IPS DF 4.7 (cell line): ENCODE measurements around the gene SMIM35.

Experiments used
- DNase-seq: peaks from one replicate; pipeline ENCODE4 v3.0.0-alpha.2; 2013; ENCODE audit warnings: low spot score; ENCODE audit errors: extremely low read depth

SMIM35 gene

DNA sequence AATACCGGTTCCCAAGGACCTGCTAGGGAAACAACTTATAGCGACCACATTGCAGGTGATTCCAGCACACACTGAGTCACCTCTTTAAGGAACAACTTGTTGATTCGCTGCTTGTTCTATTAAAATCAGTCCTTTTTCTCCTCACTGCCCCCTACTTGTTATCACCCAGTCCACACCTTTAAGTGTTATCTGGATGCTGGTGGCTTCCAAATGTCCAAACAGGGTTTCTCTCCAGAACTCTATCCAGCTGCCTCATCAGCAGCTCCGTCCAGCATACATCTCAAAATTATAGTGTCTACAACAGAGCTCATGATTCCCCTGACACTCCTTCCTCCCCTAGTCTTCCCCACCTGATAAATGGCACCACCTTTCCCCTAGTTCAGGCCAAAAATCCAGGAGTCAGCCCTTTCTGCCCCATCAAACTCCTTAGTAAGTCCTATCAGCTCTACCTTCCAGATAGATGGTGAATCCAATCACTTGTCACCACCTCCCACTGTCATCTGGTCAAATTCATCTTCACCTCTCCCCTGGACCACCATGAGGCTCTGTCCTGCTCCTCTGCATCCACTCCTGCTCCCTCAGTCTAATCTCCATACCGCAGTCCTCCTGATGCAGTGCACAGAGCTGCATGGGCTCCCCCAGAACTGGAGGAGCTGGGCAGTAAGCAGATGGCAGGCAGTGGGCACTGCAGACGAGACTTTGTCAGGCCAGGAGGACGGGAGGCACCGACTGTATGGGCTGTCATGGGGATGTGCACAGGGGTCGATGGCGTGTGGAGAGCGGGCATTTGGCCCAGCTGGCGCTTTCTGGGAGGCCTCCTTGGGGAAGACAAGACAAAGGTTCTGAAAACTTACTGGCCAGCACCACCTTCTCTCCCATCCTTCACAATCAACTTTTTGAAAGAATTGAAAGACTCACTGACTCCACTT, 81.3 kb downstream of the SMIM35 start:
- DNase-seq: no peak

DNA sequence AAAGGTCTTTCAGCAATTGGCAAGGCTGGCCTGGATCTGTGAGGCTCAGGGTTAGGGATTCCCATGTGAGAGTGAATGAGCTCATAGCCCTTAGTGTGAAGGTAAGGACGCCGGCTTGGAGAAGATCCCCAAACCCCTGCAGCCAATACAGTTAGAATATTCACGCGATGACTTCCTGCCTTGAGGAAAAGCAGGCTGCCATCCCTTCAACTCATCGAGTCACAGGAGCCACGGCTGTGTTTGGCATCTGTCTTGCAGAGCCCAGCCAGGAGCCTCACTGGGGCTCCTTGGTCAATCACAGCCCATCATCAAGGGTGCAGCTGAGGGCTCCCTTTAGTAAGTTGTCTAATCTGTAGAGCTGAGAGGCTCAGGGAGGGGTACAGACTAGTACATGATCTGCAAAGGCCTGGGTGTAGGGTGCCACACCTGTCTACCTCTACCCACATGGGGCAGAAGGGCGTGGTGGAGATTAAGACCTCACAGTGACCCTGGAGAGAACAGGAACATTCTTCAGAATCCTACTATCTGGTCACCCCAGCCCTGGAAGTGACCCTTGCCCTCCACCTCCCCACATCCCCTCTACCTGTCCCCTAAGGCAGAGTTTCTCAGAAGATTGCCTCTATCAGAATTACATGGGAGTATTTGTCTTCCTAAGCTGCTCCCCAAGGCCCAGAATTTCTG, 82.1 kb downstream of the SMIM35 start:
- DNase-seq: no peak

DNA sequence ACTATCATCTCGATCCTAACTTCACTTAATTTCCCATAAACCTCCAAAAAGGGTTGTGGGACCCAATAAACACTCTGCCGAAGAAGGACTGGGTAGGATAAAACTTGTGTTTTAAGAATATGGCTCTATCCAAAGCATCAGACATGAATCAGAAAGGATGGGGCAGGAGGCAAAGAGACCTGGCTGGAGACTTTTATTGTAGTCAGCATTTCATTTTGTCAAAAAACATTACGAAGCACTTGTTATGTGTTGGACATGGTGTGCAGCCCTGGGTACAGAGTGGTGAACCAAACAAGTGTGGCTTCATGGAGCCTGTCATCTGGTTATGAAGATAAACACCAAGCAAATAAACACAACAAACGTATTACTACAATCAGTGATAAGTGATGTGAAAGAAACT, 83.3 kb downstream of the SMIM35 start:
- no peak for DNase-seq

DNA sequence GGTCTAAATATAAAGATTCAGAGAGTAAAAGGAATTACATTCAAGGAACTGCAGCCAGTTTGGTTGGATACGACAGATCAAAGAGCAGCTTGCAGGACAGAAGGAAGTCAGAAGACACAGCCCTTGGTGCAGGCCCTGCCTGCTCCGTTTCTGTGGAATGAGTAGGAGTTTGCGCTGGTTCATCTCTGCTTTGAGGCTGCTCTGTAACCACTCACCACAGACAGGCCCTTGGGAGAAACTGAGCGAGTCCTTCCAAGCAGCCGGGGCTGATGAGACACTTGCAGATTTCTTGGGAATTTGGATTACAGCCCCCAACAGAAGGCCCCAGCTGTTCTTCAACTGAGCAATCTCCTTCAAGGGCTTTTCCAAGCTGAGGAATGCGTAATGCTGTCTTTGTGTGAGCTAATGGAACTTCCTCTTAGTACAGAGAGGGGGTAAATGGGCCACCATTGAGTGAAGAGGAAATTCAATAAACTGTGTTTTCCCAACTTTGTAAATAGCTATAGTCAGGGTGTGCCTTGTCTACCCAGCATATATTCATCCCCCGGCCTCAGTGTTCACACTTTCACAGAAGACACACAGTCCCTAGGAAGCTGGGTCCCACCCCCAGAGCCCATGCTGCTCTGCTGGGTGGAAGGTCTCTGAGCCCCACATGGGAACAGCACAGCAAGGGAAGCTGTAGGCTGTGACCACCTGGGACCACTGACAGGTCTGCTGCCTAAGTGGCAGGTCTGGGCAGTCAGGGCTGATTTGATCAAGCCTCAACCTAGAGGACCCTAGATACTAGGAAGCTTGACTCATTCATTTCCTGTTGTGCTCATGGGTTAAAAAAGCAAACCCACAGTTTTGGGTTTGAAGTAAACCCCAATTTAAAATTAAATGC, 84.0 kb downstream of the SMIM35 start:
- DNase-seq: no peak

DNA sequence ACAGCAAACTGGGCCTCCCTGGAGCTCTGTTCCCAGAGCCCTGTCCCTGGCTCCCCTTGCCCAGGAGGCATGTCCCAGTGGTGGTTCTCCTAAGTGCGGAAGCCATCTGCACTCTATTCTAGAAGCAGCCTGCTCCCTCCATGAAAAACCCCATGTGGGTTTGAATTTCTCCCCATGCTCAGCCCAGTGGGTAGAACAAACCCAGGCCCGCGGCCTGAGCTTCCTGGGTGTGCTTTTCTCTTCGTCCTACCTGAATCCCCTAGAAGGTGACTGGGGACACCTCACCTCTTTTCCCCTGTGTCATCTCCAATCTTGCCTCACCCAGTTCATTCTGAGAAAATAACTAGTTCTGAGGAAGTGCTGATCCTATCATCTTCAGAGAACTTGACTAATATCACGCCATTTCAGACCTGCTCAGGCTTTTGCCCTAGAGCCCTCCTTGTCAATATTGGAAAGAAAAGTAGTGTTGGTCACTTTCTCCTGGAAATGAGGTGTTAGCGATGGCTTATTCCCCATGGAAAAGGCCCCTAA, 84.7 kb downstream of the SMIM35 start:
- DNase-seq: no peak

DNA sequence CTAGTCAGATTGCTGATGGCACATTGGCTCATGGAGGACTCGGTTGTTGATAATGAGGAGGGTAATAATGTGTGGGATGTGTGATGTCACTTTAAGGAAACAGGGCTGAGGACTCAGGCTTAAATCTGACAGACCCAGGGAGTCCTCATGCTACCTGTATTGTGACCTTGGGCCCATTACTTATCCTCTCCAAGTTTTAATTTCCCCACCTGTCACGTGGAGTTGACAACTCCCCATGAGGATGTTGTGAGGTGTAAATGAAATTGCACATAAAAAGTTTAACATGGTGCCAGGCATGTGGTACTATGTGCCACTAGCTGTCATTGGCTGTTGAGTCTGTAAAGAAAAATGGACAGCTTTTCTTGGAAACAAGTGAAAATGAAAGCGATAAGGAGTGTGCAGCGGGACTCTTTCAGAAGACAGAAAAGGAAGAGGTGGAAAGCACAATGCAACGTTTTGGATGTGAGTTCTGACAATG, 85.2 kb downstream of the SMIM35 start:
- DNase-seq: no peak

DNA sequence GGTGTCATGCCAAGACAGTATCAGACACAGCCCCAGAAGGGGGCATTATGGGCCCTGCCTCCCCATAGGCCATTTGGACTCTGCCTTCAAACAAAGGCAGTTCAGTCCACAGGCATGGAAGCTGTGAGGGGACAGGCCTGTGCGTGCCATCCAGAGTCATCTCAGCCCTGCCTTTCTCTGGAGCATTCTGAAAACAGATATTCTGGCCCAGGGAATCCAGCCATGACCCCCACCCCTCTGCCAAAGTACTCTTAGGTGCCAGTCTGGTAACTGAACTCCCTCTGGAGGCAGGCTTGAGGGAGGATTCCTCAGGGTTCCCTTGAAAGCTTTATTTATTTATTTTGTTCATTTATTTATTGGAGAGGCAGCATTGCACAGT, 85.9 kb downstream of the SMIM35 start:
- no peak for DNase-seq

DNA sequence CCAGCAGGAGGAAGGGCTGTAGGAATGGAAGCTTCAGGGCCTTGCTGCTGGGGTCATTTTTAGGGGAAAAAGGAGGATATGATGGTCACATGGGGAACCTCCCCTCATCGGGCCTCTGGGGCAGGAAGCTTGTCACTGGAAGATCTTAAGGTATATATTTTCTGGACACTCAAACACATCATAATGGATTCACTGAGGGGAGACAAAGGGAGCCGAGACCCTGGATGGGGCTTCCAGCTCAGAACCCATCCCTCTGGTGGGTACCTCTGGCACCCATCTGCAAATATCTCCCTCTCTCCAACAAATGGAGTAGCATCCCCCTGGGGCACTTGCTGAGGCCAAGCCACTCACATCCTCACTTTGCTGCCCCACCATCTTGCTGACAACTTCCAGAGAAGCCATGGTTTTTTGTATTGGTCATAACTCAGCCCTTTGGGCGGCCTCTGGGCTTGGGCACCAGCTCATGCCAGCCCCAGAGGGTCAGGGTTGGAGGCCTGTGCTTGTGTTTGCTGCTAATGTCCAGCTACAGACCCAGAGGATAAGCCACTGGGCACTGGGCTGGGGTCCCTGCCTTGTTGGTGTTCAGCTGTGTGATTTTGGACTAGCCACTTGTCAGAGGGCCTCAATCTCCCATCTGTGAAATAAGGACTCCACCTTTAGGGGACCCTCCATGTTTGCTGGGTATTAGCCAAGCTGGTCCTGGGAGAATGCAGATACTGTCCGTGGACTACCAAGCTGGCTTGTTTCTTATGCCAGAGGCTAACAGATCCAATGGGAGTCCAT, 86.5 kb downstream of the SMIM35 start:
- no peak for DNase-seq

DNA sequence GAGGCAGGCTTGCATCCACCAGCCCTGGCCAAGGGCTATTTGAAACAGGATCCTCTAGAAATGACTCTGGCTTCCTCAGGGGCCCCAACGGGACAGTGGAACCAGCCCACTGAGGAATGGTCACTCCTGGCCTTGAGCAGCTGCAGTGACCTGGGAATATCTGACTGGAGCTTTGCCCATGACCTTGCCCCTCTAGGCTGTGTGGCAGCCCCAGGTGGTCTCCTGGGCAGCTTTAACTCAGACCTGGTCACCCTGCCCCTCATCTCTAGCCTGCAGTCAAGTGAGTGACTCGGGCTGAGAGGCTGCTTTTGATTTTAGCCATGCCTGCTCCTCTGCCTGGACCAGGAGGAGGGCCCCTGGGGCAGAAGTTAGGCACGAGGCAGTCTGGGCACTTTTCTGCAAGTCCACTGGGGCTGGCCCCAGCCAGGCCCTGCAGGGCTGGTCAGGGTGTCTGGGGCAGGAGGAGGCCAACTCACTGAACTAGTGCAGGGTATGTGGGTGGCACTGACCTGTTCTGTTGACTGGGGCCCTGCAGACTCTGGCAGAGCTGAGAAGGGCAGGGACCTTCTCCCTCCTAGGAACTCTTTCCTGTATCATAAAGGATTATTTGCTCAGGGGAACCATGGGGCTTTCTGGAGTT, 87.3 kb downstream of the SMIM35 start:
- no peak for DNase-seq

DNA sequence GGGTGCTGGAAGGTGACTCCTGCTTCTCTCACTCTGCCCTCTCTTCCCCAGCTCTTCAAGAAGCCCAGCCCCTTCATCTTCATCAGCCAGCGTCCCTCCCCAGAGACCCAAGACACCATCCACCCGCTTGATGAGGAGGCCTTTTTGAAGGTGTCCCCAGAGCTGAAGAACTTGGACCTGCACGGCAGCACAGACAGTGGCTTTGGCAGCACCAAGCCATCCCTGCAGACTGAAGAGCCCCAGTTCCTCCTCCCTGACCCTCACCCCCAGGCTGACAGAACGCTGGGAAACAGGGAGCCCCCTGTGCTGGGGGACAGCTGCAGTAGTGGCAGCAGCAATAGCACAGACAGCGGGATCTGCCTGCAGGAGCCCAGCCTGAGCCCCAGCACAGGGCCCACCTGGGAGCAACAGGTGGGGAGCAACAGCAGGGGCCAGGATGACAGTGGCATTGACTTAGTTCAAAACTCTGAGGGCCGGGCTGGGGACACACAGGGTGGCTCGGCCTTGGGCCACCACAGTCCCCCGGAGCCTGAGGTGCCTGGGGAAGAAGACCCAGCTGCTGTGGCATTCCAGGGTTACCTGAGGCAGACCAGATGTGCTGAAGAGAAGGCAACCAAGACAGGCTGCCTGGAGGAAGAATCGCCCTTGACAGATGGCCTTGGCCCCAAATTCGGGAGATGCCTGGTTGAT, 88.0 kb downstream of the SMIM35 start:
- no peak for DNase-seq

DNA sequence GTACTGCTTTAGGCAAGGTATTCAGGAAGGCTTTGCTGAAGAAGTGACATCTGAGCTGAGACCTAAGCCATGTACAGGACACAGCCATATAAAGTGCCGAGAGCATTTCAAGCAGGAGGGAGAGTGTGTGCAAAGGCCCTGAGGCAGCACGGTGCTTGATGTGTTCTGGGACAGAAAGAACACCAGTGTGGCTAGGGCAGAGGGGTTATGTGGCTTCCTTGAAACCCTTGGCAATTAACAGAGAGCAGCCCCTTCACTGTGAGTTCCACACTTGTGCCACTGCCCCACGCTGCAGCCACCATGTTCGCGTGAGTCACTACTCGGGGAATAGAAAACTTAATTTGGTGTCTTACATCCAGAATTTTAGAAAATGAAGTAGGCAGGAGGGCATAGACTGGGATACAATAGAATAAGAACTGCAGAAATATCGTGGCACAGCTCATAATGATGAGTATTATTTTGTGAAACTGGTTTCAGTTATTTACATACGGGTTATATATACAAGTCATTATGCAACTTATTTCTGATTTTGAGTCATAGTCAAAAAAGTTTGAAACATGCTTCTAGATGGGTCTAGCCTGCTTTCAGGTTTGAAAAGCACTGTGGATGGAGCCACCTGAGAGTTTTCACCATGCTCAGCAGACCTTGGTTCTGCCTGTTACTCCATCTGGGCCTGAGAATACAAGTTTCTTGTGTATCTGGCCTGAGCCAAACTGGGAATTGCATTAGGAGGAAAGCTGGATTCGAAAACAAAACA, 88.8 kb downstream of the SMIM35 start:
- no peak for DNase-seq

DNA sequence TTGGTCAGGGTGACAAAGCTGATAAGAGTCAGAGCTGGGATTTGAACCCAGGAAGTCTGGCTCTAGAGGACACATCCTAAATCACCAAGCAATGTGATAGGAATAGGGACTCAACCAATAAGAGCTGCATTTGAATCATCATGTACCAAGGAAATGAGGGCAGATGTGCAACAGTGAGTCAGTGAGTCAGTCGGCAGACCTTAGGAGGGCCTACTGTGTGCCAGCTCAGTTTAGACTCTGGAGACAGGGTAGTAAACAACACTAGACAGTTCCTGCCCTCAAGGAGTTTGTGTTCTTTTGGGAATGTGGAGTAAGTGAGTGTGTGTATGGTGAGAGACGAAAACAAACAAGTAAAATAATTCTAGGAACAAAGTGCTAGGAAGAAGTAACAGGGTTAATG, 89.4 kb downstream of the SMIM35 start:
- DNase-seq: no peak

DNA sequence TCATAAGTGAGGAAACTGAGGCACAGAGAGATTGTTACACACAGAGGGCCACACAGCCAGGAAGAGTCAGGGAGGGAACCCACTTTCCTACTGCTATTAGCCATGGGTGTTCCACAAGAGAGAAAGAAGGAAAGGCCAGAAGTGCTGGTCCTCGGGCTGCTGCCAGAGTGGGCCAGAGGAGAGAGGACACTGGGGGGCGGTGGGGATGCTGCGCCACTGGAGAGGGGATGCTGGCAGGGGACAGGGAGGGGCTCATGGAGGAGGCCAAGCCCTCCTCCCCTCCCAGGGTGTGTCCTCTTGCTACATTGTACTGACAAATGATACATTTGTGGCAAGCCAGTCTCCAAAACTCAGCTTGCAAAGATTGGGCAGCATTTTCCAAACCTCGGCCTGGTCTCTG, 90.7 kb downstream of the SMIM35 start:
- no peak for DNase-seq

DNA sequence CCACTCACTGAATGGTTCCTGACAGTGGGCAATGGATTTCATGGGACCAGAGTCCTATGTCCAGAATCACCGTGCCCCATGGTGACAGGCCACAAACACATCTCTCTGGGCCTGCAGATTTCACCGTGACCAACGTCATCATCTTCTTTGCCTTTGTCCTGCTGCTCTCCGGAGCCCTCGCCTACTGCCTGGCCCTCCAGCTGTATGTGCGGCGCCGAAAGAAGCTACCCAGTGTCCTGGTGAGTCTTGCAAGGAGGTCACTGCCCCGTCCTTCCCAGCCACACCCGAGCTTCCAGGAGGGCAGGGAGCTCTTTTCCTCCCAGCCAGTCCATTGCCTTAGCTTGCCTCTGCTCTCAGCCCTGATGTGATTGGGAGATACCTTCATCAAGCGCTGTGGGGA, 91.3 kb downstream of the SMIM35 start:
- DNase-seq: no peak

DNA sequence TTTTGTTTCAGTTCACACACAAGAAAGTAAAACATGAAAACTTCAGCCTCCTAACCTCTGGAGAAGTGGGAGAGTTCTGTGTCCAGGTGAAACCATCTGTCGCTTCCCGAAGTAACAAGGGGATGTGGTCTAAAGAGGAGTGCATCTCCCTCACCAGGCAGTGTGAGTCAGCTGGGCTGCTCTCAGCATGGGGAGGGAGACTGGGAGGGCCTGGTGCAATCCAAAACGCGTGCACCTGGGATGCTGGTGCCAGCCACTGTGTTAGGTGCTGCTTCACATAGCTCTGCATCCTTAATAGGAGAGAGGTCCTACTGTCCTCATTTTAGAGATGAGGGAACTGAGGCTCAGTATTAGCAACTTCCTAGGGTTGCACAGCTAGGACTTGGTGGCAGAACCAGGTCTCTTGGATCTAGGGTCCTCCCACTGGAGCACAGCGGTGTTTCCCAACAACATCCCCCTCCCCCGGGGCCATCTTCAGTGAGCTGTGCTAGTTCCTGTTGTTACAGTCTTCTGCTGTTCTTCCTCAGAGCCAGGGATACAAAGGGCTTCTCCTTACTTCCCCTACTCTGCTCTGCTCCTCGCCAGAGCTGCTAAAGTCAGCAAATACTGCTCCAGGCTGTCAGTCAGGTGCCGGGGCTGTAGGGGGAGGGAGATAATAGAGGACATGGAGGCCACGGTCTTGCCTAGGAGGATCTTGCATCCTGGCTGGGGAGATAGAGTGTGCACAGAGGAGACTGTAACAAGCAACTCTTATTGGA, 92.6 kb downstream of the SMIM35 start:
- no peak for DNase-seq

DNA sequence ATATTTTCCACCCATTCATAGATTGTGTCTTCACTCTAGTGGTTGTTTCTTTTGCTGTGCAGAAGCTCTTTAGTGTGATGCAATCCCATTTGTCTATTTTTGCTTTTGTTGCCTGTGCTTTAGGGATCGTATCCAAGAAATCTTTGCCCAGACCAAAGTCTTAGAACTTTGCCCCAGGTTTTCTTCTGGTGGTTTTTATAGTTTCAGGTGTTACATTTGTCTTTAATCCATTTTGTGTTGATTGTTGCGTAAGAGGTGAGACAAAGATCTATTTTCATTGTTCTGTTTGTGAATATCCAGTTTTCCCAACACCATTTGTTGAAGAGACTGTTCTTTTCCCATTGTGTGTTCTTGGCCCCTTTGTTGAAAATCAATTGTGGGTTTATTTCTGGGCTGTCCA, 94.1 kb downstream of the SMIM35 start:
- DNase-seq: no peak

DNA sequence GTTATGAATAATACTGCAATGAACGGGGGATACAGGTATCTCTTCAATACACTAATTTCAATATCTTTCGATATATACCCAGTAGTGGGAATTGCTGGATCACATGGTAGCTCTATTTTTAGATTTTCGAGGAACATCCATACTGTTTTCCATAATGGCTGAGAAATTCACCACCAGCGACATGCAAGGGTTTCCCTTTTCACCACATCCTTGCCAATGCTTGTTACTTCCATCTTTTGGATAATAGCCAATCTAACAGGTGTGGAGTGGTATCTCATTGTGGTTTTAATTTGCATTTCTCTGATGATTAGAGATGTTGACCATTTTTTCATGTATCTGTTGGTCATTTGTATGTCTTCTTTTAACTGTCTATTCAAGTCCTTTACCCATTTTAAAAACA, 94.6 kb downstream of the SMIM35 start:
- DNase-seq: no peak
